CD14-positive monocyte (primary cell): ENCODE data around the gene EDC4. TPM values are rescaled to one million over a fixed set of nuclear protein-coding genes. Genes with fewer than 3 reads are reported as not detected.

Source experiments
- DNase-seq, 3 donors: peaks; one replicate each; pipeline ENCODE4 v3.0.0-alpha.2; 2011 to 2022
- H2AFZ ChIP-seq: 2 replicates; pipeline ENCODE4 v1.6.0; 2012; ENCODE audit warnings: mild to moderate bottlenecking, low read depth, low read length, inconsistent platforms; ENCODE audit not compliant: insufficient read depth, poor library complexity, severe bottlenecking
- H3K27ac ChIP-seq, 2 donors: 1 replicate in 1 of 2; 2 replicates in 1 of 2; pipeline ENCODE4 v1.5.1; 2012 to 2013; ENCODE audit warnings: low read length in 2 of 2, control low read depth in 1 of 2, inconsistent platforms in 1 of 2, low read depth in 1 of 2, mild to moderate bottlenecking in 1 of 2
- H3K27me3 ChIP-seq, 2 donors: one replicate each; pipeline versions ENCODE4 v1.6.0 to v1.6.1; 2011 to 2013; ENCODE audit warnings: low read length in 2 of 2; ENCODE audit not compliant: control insufficient read depth in 2 of 2, insufficient read depth in 2 of 2
- H3K36me3 ChIP-seq, 2 donors: replicated peaks in 1 of 2; 1 replicate in 1 of 2; 2 replicates in 1 of 2; pipeline versions ENCODE4 v1.5.1 to v1.6.1; 2012 to 2013; ENCODE audit warnings: low read length in 2 of 2, control low read depth in 1 of 2, inconsistent platforms in 1 of 2, mild to moderate bottlenecking in 1 of 2; ENCODE audit not compliant: insufficient read depth in 2 of 2, control insufficient read depth in 1 of 2
- H3K4me1 ChIP-seq, 2 donors: 1 replicate in 1 of 2; 2 replicates in 1 of 2; pipeline versions ENCODE4 v1.5.1 to v1.6.1; 2012 to 2013; ENCODE audit warnings: low read length in 2 of 2, control low read depth in 1 of 2, inconsistent platforms in 1 of 2, mild to moderate bottlenecking in 1 of 2, moderate library complexity in 1 of 2; ENCODE audit not compliant: insufficient read depth in 2 of 2, control insufficient read depth in 1 of 2
- H3K4me2 ChIP-seq: replicated peaks from 2 replicates; pipeline ENCODE3; 2012; ENCODE audit warnings: low read length, moderate library complexity, mild to moderate bottlenecking; ENCODE audit not compliant: poor library complexity, severe bottlenecking; ENCODE audit errors: extremely low read depth
- H3K4me3 ChIP-seq, 3 experiments: fragments of 200-600 bp in 1 of 3; sonication (generic) in 1 of 3; replicated peaks in 1 of 3; 1 replicate in 2 of 3; 2 replicates in 1 of 3; pipeline ENCODE4 v1.5.1; 2011 to 2013; ENCODE audit warnings: low read length in 3 of 3, mild to moderate bottlenecking in 3 of 3, control low read depth in 2 of 3, low read depth in 2 of 3, inconsistent platforms in 1 of 3, moderate library complexity in 1 of 3
- H3K79me2 ChIP-seq: 2 replicates; pipeline ENCODE4 v1.6.0; 2012; ENCODE audit warnings: mild to moderate bottlenecking, control low read depth, inconsistent platforms, low read length, moderate library complexity; ENCODE audit not compliant: insufficient read depth
- H3K9ac ChIP-seq: 2 replicates; pipeline ENCODE4 v1.6.0; 2017; ENCODE audit warnings: low read length, mild to moderate bottlenecking; ENCODE audit not compliant: insufficient read depth, poor library complexity, severe bottlenecking
- H3K9me3 ChIP-seq, 2 donors: replicated peaks in 1 of 2; 1 replicate in 1 of 2; 2 replicates in 1 of 2; pipeline versions ENCODE4 v1.5.1 to v1.6.1; 2012 to 2013; ENCODE audit warnings: low read length in 2 of 2, control low read depth in 1 of 2; ENCODE audit not compliant: control insufficient read depth in 1 of 2, insufficient read depth in 1 of 2
- H4K20me1 ChIP-seq: 2 replicates; pipeline ENCODE4 v1.6.0; 2012; ENCODE audit warnings: mild to moderate bottlenecking, low read length, control low read depth, moderate library complexity; ENCODE audit not compliant: insufficient read depth
- H3K27ac Mint-ChIP-seq, 7 donors: one replicate each; pipeline ENCODE4 v1.8.0; 2020; ENCODE audit warnings: mild to moderate bottlenecking in 7 of 7, mixed read lengths in 7 of 7, moderate library complexity in 6 of 7, inconsistent platforms in 2 of 7
- H3K27me3 Mint-ChIP-seq, 3 donors: one replicate each; pipeline ENCODE4 v1.8.0; 2021 to 2022; ENCODE audit warnings: low read depth in 3 of 3, mild to moderate bottlenecking in 3 of 3, mixed read lengths in 3 of 3, moderate library complexity in 3 of 3, inconsistent platforms in 1 of 3
- H3K36me3 Mint-ChIP-seq, 2 donors: one replicate each; pipeline ENCODE4 v1.8.0; 2020; ENCODE audit warnings: mixed read lengths in 2 of 2, inconsistent platforms in 1 of 2, mild to moderate bottlenecking in 1 of 2
- H3K4me1 Mint-ChIP-seq: one replicate; pipeline ENCODE4 v1.8.0; 2020; ENCODE audit warnings: mild to moderate bottlenecking, mixed read lengths
- H3K4me3 Mint-ChIP-seq, 2 donors: one replicate each; pipeline ENCODE4 v1.8.0; 2020; ENCODE audit warnings: mild to moderate bottlenecking in 2 of 2, mixed read lengths in 2 of 2, moderate library complexity in 1 of 2
- H3K9me3 Mint-ChIP-seq, 7 donors: one replicate each; pipeline ENCODE4 v1.8.0; 2020 to 2022; ENCODE audit warnings: mixed read lengths in 7 of 7, mild to moderate bottlenecking in 6 of 7, moderate library complexity in 6 of 7, inconsistent platforms in 2 of 7
- WGBS: methylation state at CpG from one replicate; pipeline ENCODE4 v1.1.5; 2013; ENCODE audit warnings: missing lambda C conversion rate; ENCODE audit not compliant: insufficient coverage; 5-methylcytosine and 5-hydroxymethylcytosine counted together
- intact Hi-C, 2 donors: fragments of 100-400 bp; cut with micrococcal nuclease; formaldehyde crosslinking; loops; one replicate each; pipeline versions ENCODE4 v1.15.0 to v1.15.1; 2023
- polyA plus RNA-seq, 3 donors: library from polyadenylated mRNA; depleted of rRNA in 1 of 3; unstranded in 2 of 3; stranded (reverse) in 1 of 3; fragments of 300-500 nt in 2 of 3; fragments of >200 nt in 1 of 3; fragmentation: Illumina TruSeq in 2 of 3; gene quantifications; 1 replicate in 2 of 3; 2 replicates in 1 of 3; pipeline ENCODE4 v1.2.3, GENCODE V29; 2012 to 2021
- TF ChIP-seq, protein P1 (sequence below): fragments of 200-600 bp; IDR thresholded peaks from one replicate; pipeline ENCODE4 v1.8.0; 2022; ENCODE audit warnings: antibody characterized with exemption, mild to moderate bottlenecking

EDC4 gene
- polyA plus RNA-seq, 3 donors, result 13.7 to 84.9 (median 18.2) TPM

DNA sequence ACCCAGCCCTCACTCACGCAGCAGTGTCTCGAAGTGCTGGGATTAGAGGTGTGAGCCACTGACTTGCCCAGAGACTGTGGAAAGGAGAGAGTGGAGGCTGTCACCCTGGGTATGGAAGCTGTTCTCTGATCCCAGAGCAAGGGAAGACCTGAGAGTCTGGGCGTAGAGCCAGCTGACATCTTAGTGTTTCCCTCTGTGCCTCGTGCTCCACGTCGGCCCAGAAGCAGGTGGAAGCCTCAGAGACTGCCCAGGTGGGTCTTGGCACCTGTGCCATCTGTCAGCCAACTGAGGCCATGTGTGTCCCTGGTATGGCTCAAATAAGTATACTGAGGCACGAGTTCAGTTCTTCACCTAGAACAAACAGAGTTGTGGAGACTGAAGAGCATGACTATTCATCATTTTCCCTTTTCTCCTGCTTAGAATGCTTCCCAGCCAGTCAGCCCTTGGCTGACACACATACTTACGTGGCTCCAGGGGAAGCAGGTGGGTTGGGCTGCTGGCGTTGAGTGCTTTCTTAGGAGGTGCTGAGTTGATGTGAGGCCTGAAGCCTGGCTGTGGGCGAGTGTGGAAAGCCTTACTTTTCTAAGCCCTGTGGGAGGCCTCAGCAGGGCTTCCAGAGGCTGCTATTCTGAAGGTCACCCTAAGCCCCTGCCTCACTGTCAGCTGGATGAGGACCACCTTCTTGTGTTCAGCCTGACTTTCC lies 50.7 kb downstream of the EDC4 start:
- Histone ChIP-seq H3K27ac (no peak overlapping the region), H3K27me3 (no peaks in the 10 kb centered on the region), H3K4me1 (no peaks in the 10 kb centered on the region), H3K4me3 (no peak overlapping the region), H3K9ac (no peak overlapping the region), H3K36me3 (peaks cover 42 to 81% of the 10 kb centered on the region in 2 donors), H2AFZ (no peak overlapping the region), H4K20me1 (peaks cover 93% of the 10 kb centered on the region), H3K4me2 (no peak overlapping the region), H3K79me2 (peaks cover 25% of the 10 kb centered on the region), H3K9me3 (no peaks in the 10 kb centered on the region)
- TF ChIP-seq, protein P1, sequence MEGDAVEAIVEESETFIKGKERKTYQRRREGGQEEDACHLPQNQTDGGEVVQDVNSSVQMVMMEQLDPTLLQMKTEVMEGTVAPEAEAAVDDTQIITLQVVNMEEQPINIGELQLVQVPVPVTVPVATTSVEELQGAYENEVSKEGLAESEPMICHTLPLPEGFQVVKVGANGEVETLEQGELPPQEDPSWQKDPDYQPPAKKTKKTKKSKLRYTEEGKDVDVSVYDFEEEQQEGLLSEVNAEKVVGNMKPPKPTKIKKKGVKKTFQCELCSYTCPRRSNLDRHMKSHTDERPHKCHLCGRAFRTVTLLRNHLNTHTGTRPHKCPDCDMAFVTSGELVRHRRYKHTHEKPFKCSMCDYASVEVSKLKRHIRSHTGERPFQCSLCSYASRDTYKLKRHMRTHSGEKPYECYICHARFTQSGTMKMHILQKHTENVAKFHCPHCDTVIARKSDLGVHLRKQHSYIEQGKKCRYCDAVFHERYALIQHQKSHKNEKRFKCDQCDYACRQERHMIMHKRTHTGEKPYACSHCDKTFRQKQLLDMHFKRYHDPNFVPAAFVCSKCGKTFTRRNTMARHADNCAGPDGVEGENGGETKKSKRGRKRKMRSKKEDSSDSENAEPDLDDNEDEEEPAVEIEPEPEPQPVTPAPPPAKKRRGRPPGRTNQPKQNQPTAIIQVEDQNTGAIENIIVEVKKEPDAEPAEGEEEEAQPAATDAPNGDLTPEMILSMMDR, result no peak
- H3K4me1 Mint-ChIP-seq, result no peaks in the 10 kb centered on the region
- intact Hi-C loops, result no loop called here
- peaks cover 40 to 67% of the 10 kb centered on the region in 2 donors for H3K36me3 Mint-ChIP-seq
- no peak overlapping the region for H3K4me3 Mint-ChIP-seq
- peaks cover 0 to 2% (median 0%) of the 10 kb centered on the region in 3 donors for H3K27me3 Mint-ChIP-seq
- peak overlapping the region in 2 of 7 donors; percentile 45 to 62 for H3K27ac Mint-ChIP-seq
- WGBS, result 88% methylated on average over 8 of the region's 10 CpGs
- H3K9me3 Mint-ChIP-seq, result no peaks in the 10 kb centered on the region
- no peak for DNase-seq

DNA sequence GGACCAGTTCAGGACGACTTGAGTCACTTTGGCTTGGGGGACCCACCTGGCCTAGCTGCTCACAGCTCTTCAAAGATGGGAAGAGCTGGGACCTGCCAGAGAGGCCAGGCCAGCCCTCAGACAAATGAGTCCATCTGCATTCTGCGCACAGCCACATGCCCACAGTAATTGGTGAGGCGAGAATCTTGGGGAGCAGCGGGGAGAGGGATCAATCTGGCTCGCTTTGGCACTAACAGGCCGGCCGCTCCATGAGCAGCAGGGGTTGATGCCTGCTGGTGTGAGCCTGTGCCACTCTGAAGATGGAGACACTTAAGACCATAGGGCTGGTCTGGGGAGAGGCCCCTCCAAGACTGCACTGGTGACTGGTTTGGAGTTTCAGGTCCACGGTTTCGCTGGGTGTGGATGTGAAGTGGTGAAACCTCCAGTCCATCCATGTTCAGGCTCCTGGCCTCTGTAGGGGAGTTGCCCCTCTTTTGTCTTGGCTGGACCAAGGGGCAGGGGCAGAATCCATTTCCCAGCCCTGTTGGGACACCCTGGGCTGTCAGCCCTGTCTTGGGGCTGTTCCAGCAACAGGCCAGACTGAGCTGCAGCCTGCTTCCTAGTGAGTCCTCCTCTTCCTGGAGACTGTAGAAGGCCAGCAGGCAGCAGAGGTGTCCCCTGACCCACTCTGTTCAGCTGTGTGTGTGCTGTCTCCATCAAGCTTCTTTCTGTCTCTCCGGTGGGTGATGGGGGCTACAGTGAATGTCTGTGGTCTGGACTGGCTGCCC lies 51.5 kb downstream of the EDC4 start:
- peak overlapping the region in 4 of 7 donors; percentile 2 to 45 (median 32) for H3K27ac Mint-ChIP-seq
- 97% methylated on average over 10 of the region's 10 CpGs for WGBS
- intact Hi-C loops, result no loop called here

More for the DNA sequence above, 51.5 kb downstream of the EDC4 start:
- Mint-ChIP-seq H3K27me3 (peaks cover 0 to 2% (median 0%) of the 10 kb centered on the region in 3 donors), H3K36me3 (peaks cover 35 to 64% of the 10 kb centered on the region in 2 donors), H3K9me3 (no peaks in the 10 kb centered on the region), H3K4me1 (no peaks in the 10 kb centered on the region), H3K4me3 (no peak overlapping the region)
- Histone ChIP-seq H3K27ac (no peak overlapping the region), H3K4me3 (no peak overlapping the region), H3K9me3 (no peaks in the 10 kb centered on the region), H3K79me2 (peaks cover 17% of the 10 kb centered on the region), H3K4me2 (no peak overlapping the region), H3K9ac (no peak overlapping the region), H3K36me3 (peaks cover 44 to 81% of the 10 kb centered on the region in 2 donors), H3K4me1 (no peaks in the 10 kb centered on the region), H2AFZ (no peak overlapping the region), H4K20me1 (peaks cover 93% of the 10 kb centered on the region), H3K27me3 (no peaks in the 10 kb centered on the region)
- no peak for DNase-seq
- TF ChIP-seq, protein P1, result no peak
